GM18520 (cell line): ENCODE data around the gene PC.

Experiments used
- ATAC-seq: cut with Tn5 transposase; IDR thresholded peaks from one replicate; pipeline ENCODE4 v1.9.1; 2021; ENCODE audit not compliant: unreplicated experiment

Gene PC

GRCh38 chr11:66868726-66869566, 89.2 kb downstream of the PC start:
- ATAC-seq = no peak

- ATAC-seq = no peak
These were observed 90.0 kb downstream of the PC start for GRCh38 chr11:66868082-66868725.

GRCh38 chr11:66867425-66868040, 90.7 kb downstream of the PC start:
- ATAC-seq = no peak

GRCh38 chr11:66866511-66866986, 91.6 kb downstream of the PC start:
- no peak for ATAC-seq

GRCh38 chr11:66866007-66866406, 92.2 kb downstream of the PC start:
- no peak for ATAC-seq

- ATAC-seq = no peak
These were observed 93.1 kb downstream of the PC start for GRCh38 chr11:66864924-66865697.

- no peak for ATAC-seq
These were observed 93.8 kb downstream of the PC start for GRCh38 chr11:66864172-66864901.

- ATAC-seq = no peak
These were observed 94.6 kb downstream of the PC start for GRCh38 chr11:66863428-66864125.

- ATAC-seq = no peak
These were observed 95.6 kb downstream of the PC start for GRCh38 chr11:66862559-66863037.

GRCh38 chr11:66861774-66862558, 96.2 kb downstream of the PC start:
- ATAC-seq = no peak

- ATAC-seq = no peak
These were observed 97.0 kb downstream of the PC start for GRCh38 chr11:66861038-66861773.

GRCh38 chr11:66860449-66860831, 97.7 kb downstream of the PC start:
- no peak for ATAC-seq

GRCh38 chr11:66859686-66860448, 98.3 kb downstream of the PC start:
- no peak for ATAC-seq

GRCh38 chr11:66858939-66859685, 99.1 kb downstream of the PC start:
- no peak for ATAC-seq

- no peak for ATAC-seq
These were observed 99.8 kb downstream of the PC start for GRCh38 chr11:66858186-66858938.

- ATAC-seq = no peak
These were observed 100.3 kb downstream of the PC start for GRCh38 chr11:66857927-66858185.
